Stomach (tissue), 9 donors: ENCODE data around the gene BEST1. TPM values are rescaled to one million over a fixed set of nuclear protein-coding genes. Genes with fewer than 3 reads are reported as not detected.

ENCODE experiments used
- DNase-seq, 2 donors: peaks; one replicate each; pipeline versions ENCODE4 v3.0.0 to v3.0.0-alpha.2; 2013 to 2019
- H3K27ac ChIP-seq, 5 donors: fragments of 200-600 bp in 4 of 5; sonication (generic) in 4 of 5; one replicate each; pipeline ENCODE4 v1.5.1; 2013 to 2019; ENCODE audit warnings: mild to moderate bottlenecking in 1 of 5, moderate library complexity in 1 of 5
- H3K27me3 ChIP-seq, 3 donors: fragments of 200-600 bp; sonication (generic); one replicate each; pipeline ENCODE4 v1.5.1; 2017 to 2019; ENCODE audit warnings: mixed run types in 1 of 3
- H3K36me3 ChIP-seq, 4 donors: fragments of 200-600 bp; sonication (generic); 1 replicate in 3 of 4; 2 replicates in 1 of 4; pipeline ENCODE4 v1.5.1; 2016 to 2019
- H3K4me1 ChIP-seq, 4 donors: fragments of 200-600 bp; sonication (generic); one replicate each; pipeline ENCODE4 v1.5.1; 2016 to 2019
- H3K4me3 ChIP-seq, 4 donors: fragments of 200-600 bp; sonication (generic) in 3 of 4; one replicate each; pipeline ENCODE4 v1.5.1; 2016 to 2019; ENCODE audit warnings: mild to moderate bottlenecking in 1 of 4
- H3K9me3 ChIP-seq, 4 donors: fragments of 200-600 bp; sonication (generic); one replicate each; pipeline ENCODE4 v1.5.1; 2016 to 2019
- EP300 ChIP-seq: sonication (generic); formaldehyde crosslinking; IDR thresholded peaks from one replicate; pipeline ENCODE4 v1.6.1; 2017; ENCODE audit warnings: antibody characterized with exemption
- POLR2A ChIP-seq, 4 donors: fragments of 450-650 bp; IDR thresholded peaks; one replicate each; pipeline ENCODE4 v1.6.1; 2016; ENCODE audit warnings: antibody characterized with exemption in 4 of 4, control low read depth in 2 of 4, mild to moderate bottlenecking in 1 of 4, moderate library complexity in 1 of 4
- POLR2AphosphoS5 ChIP-seq, 3 donors: sonication (generic); formaldehyde crosslinking; IDR thresholded peaks; one replicate each; pipeline ENCODE4 v1.6.1; 2016; ENCODE audit warnings: antibody characterized with exemption in 3 of 3
- WGBS, 5 donors: extraction: QIAGEN DNeasy Blood & Tissue Kit in 3 of 5; methylation state at CpG; one replicate each; pipeline versions ENCODE4 v1.1.5 to v1.1.7; 2013 to 2018; 5-methylcytosine and 5-hydroxymethylcytosine counted together
- intact Hi-C: fragments of 100-400 bp; cut with DNase I; formaldehyde crosslinking; loops from one replicate; pipeline ENCODE4 v1.15.1; 2023; ENCODE audit warnings: low total_unique reads
- polyA plus RNA-seq, 3 donors: library from polyadenylated mRNA; stranded (reverse); fragments of 200-250 nt; gene quantifications; one replicate each; pipeline ENCODE4 v1.2.3, GENCODE V29; 2013
- total RNA-seq, 5 donors: library from RNA; depleted of rRNA; stranded (reverse); fragments of >200 nt; gene quantifications; one replicate each; pipeline versions ENCODE4 v1.1.0 to v1.2.3, GENCODE V29; 2014 to 2016
- TF ChIP-seq, protein P1 (sequence below), 7 experiments: fragments of 450-650 bp in 4 of 7; fragments of 200-600 bp in 3 of 7; sonication (generic) in 3 of 7; IDR thresholded peaks; one replicate each; pipeline ENCODE4 v1.5.1; 2016 to 2019; ENCODE audit warnings: antibody characterized with exemption in 7 of 7, control low read depth in 2 of 7, mild to moderate bottlenecking in 1 of 7
- donor health status: healthy with polysubstance abuse.
- donor health status: Bipolar disorder and iron deficiency.
- donor health status: healthy.

The BEST1 gene
- total and polyA plus RNA-seq, 8 donors, result 1.2 to 27.4 (median 3.7) TPM; not detected in 1

DNA sequence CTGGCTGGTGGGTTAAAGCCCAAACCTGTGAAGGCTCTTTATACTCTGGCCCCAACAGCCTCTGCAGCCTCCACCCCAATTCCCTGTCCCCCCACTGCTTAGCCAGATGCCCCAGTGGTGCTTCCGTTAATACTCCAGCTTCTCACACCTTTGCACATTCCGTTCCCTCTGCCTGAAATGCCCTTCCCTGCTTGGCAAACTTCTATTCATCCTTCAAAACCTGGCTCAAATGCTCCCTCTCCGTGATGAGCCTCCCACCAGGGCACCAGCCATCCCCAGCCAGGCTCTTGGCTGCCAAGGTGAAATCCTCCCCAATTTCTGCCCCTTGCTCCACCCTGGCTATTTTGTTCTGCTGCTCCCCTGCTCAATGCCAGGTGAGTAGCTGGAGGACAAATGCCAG is 46.3 kb upstream of the BEST1 start:
- H3K27me3 ChIP-seq, result no peaks in the 10 kb centered on the region
- peak overlapping the region in 3 of 4 donors; percentile 14 to 36 (median 26) for H3K4me3 ChIP-seq
- H3K9me3 ChIP-seq, result no peaks in the 10 kb centered on the region
- peaks cover 10 to 69% (median 52%) of the 10 kb centered on the region in 4 donors for H3K36me3 ChIP-seq
- peak overlapping the region in 1 of 5 donors; percentile 56 for H3K27ac ChIP-seq
- no peak for DNase-seq
- H3K4me1 ChIP-seq, result peaks cover 0 to 22% (median 9%) of the 10 kb centered on the region in 4 donors
- TF ChIP-seq POLR2AphosphoS5 (IDR thresholded peaks at IDR 0.05) (no peak), POLR2A (IDR thresholded peaks at IDR 0.05) (no peak), EP300 (no peak)
- TF ChIP-seq, protein P1, sequence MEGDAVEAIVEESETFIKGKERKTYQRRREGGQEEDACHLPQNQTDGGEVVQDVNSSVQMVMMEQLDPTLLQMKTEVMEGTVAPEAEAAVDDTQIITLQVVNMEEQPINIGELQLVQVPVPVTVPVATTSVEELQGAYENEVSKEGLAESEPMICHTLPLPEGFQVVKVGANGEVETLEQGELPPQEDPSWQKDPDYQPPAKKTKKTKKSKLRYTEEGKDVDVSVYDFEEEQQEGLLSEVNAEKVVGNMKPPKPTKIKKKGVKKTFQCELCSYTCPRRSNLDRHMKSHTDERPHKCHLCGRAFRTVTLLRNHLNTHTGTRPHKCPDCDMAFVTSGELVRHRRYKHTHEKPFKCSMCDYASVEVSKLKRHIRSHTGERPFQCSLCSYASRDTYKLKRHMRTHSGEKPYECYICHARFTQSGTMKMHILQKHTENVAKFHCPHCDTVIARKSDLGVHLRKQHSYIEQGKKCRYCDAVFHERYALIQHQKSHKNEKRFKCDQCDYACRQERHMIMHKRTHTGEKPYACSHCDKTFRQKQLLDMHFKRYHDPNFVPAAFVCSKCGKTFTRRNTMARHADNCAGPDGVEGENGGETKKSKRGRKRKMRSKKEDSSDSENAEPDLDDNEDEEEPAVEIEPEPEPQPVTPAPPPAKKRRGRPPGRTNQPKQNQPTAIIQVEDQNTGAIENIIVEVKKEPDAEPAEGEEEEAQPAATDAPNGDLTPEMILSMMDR (IDR thresholded peaks at IDR 0.05), result no peak
- intact Hi-C loops, result loop anchor here (5.0 kb wide), 2 partner anchors 43 to 178 kb away; no protein-coding TSS in a partner anchor
- WGBS, 5 donors, result 87 to 92% (median 91%) methylated on average over 3 of the region's 3 CpGs

DNA sequence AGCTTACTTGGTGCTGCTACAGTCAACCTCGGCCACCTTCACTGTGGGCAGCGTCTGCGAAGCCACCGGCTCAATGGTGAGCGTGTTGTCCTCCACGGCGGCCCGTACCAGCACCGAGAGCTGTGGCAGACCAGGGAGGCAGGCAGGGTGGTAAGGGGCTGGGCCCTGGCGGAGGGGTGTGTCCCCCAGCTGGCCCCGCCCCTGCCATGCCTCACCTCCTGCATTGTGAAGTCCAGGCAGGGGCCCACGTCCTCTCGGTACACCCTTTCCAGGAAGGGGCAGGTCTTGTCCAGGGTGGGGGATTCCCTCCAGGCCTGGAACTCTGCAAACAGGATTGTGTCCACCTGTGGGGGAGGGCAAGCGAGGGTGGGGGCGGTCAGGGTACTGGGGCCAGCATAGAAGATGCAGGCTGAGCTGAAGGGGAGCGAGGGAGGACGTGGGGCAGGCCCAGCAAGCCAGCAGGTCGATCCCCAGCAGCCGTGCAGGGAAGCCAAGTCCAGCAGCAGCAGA is 45.6 kb upstream of the BEST1 start:
- peak; percentile 81 to 88 for DNase-seq
- Histone ChIP-seq H3K9me3 (no peaks in the 10 kb centered on the region), H3K4me1 (peaks cover 0 to 21% (median 8%) of the 10 kb centered on the region in 4 donors), H3K36me3 (peaks cover 10 to 69% (median 51%) of the 10 kb centered on the region in 4 donors), H3K27me3 (no peaks in the 10 kb centered on the region), H3K4me3 (peak overlapping the region; percentile 14 to 36 (median 30)), H3K27ac (peak overlapping the region in 2 of 5 donors; percentile 13 to 56)
- WGBS, 5 donors, result 22 to 48% (median 29%) methylated on average over 7 to 19 of the region's 19 CpGs
- intact Hi-C loops, result loop anchor here (5.0 kb wide), 2 partner anchors 43 to 178 kb away; no protein-coding TSS in a partner anchor
- no peak for TF ChIP-seq POLR2A (IDR thresholded peaks at IDR 0.05)
- peak in 1 of 3 donors; percentile 52 for TF ChIP-seq POLR2AphosphoS5 (IDR thresholded peaks at IDR 0.05)
- TF ChIP-seq, protein P1 (IDR thresholded peaks at IDR 0.05), result no peak
- TF ChIP-seq EP300, result no peak

DNA sequence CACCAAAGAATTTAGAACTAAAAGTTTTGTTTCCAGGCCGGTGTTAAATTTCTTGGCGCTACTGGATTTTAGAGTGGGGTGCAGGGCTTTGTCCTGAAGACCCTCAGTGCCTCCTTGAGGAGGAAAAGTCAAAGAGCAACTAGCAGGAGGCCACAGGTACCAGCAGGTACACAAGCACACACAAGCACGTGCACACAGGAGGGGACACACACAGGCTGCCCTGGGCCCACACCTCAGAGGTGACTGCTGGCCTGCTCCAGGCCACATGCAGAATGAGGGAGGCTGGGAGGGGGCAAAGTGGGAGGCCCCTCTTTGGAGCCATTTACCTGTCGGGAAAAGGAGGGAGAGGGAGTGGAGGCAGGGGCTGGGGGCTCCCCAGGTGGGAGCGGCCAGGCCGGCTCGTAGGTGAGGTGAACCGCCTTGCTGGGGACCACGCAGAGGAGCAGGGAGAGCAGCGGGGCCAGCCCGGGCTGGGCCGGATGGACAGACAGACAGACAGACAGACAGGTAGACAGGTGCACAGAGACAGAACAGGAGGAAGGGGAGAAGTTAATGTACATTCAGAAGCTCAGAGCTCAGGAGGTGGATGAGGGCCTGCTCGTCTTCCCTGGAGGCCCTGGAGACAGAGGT is 45.0 kb upstream of the BEST1 start:
- Histone ChIP-seq H3K36me3 (peaks cover 10 to 68% (median 50%) of the 10 kb centered on the region in 4 donors), H3K4me3 (no peak overlapping the region), H3K4me1 (peaks cover 0 to 20% (median 9%) of the 10 kb centered on the region in 4 donors), H3K27me3 (no peaks in the 10 kb centered on the region), H3K9me3 (no peaks in the 10 kb centered on the region), H3K27ac (no peak overlapping the region)
- TF ChIP-seq POLR2AphosphoS5 (IDR thresholded peaks at IDR 0.05), result no peak
- no peak for TF ChIP-seq EP300
- no peak for TF ChIP-seq POLR2A (IDR thresholded peaks at IDR 0.05)
- TF ChIP-seq, protein P1 (IDR thresholded peaks at IDR 0.05), result no peak
- 92 to 95% (median 93%) methylated on average over 13 of the region's 13 CpGs for WGBS, 5 donors
- intact Hi-C loops, result no loop called here
- no peak for DNase-seq

DNA sequence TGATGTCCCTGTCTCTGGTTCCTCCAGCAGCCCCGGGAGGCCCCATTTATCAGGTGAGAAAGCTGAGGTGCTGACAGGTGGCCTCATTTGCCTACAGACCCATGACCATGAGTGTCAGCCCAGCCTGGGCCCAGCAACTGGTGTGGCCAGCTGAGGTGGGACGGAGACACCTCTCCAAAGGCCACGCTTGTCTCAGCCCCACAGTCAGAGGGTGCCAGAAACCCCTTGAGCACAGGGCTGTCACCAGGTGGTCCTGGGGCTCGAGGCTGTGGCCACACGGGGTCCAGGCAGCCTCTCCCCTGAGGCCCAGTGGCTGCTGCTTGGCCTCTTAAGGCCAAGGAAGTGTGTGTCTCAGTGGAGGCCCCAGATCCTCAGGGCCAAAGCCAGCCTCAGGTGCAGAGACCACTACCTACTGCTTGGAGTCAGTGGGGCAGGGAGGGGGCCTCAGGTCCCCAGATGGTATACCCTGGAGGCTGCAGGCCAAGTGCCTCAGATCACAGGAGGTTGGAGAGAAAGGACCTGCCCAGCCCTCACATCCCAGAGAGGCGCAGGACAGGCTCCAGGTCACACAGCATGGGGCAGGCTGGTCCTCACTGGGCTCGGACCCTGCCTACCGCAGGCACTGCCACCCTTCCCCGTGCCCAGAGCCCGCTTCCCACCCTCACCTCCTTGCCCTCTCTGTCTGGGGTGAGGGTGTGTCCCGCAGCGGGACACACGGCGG is 44.2 kb upstream of the BEST1 start:
- Histone ChIP-seq H3K4me1 (peaks cover 0 to 23% (median 9%) of the 10 kb centered on the region in 4 donors), H3K9me3 (no peaks in the 10 kb centered on the region), H3K27me3 (no peaks in the 10 kb centered on the region), H3K27ac (no peak overlapping the region), H3K36me3 (peaks cover 10 to 60% (median 48%) of the 10 kb centered on the region in 4 donors), H3K4me3 (no peak overlapping the region)
- no peak for TF ChIP-seq EP300
- no peak for TF ChIP-seq POLR2A (IDR thresholded peaks at IDR 0.05)
- no peak for TF ChIP-seq POLR2AphosphoS5 (IDR thresholded peaks at IDR 0.05)
- TF ChIP-seq, protein P1 (IDR thresholded peaks at IDR 0.05), result no peak
- intact Hi-C loops, result no loop called here
- WGBS, 5 donors, result 82 to 93% (median 89%) methylated on average over 8 to 14 of the region's 14 CpGs
- no peak for DNase-seq
